ENCODE data around the gene DTHD1. TPM values are rescaled to one million over a fixed set of nuclear protein-coding genes. Genes with fewer than 3 reads are reported as not detected.
A peak's percentile ranks its signal among the peaks of the same experiment; 100 is the strongest.

The DTHD1 gene
- total and polyA plus RNA-seq, 8 donors, result 1.2 TPM; not detected in 7

- WGBS, 5 donors, result 66 to 79% (median 74%) methylated on average over 4 of the region's 4 CpGs
- DNase-seq, result no peak
- intact Hi-C loops (cut with DNase I; ENCODE audit: low total_unique reads), result no loop called here
These were observed 43.8 kb upstream of the DTHD1 start for GRCh38 chr4:36237366-36238313.

DNA sequence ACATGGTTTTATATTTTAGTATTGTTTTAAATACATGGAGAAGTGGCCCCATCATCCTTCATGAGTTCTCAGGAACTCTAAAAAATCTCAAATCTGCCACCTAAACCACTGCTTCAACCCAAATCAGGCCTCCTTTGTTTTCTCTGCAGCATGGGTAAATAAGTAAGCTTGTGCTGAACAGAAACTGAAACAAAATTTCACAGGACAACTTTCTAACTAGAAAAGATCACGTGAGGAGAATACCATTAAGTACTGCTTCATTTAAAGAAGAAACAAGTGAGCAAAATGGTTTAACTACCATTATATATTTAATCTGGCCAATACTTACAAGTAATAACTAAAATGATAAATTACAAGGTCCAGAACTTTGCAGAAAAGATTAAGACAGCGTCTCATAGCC lies 39.6 kb upstream of the DTHD1 start:
- TF ChIP-seq POLR2A (IDR thresholded peaks at IDR 0.05) (no peak), EP300 (IDR thresholded peaks at IDR 0.05) (no peak), POLR2AphosphoS5 (IDR thresholded peaks at IDR 0.05) (no peak)
- TF ChIP-seq, protein P1, sequence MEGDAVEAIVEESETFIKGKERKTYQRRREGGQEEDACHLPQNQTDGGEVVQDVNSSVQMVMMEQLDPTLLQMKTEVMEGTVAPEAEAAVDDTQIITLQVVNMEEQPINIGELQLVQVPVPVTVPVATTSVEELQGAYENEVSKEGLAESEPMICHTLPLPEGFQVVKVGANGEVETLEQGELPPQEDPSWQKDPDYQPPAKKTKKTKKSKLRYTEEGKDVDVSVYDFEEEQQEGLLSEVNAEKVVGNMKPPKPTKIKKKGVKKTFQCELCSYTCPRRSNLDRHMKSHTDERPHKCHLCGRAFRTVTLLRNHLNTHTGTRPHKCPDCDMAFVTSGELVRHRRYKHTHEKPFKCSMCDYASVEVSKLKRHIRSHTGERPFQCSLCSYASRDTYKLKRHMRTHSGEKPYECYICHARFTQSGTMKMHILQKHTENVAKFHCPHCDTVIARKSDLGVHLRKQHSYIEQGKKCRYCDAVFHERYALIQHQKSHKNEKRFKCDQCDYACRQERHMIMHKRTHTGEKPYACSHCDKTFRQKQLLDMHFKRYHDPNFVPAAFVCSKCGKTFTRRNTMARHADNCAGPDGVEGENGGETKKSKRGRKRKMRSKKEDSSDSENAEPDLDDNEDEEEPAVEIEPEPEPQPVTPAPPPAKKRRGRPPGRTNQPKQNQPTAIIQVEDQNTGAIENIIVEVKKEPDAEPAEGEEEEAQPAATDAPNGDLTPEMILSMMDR (IDR thresholded peaks at IDR 0.05), result no peak
- intact Hi-C loops (cut with DNase I; ENCODE audit: low total_unique reads), result no loop called here
- DNase-seq, result peak in 1 of 2 donors; percentile 59
- H3K4me3 ChIP-seq, result peak overlapping the region; percentile 23 to 82 (median 71)
- H3K4me1 ChIP-seq, result peaks cover 4 to 41% (median 24%) of the 10 kb centered on the region in 4 donors
- H3K27ac ChIP-seq, result peak overlapping the region in 4 of 5 donors; percentile 93 to 97 (median 94)
- H3K36me3 ChIP-seq, result peaks cover 0 to 6% (median 0%) of the 10 kb centered on the region in 4 donors
- H3K27me3 ChIP-seq, result peaks cover 0 to 4% (median 0%) of the 10 kb centered on the region in 3 donors
- WGBS, 5 donors, result 9 to 21% (median 18%) methylated on average over 2 of the region's 2 CpGs
- no peaks in the 10 kb centered on the region for H3K9me3 ChIP-seq

More at GRCh38 chr4:36237366-36238313, 43.8 kb upstream of the DTHD1 start:
- Histone ChIP-seq H3K4me1 (peaks cover 4 to 35% (median 14%) of the 10 kb centered on the region in 4 donors), H3K27ac (no peak overlapping the region), H3K27me3 (no peaks in the 10 kb centered on the region), H3K4me3 (no peak overlapping the region), H3K36me3 (peaks cover 0 to 6% (median 0%) of the 10 kb centered on the region in 4 donors), H3K9me3 (no peaks in the 10 kb centered on the region)
- TF ChIP-seq, protein P1 (IDR thresholded peaks at IDR 0.05), result no peak
- TF ChIP-seq EP300 (IDR thresholded peaks at IDR 0.05) (no peak), POLR2AphosphoS5 (IDR thresholded peaks at IDR 0.05) (no peak), POLR2A (IDR thresholded peaks at IDR 0.05) (no peak)

- peak overlapping the region in 4 of 5 donors; percentile 93 to 97 (median 94) for H3K27ac ChIP-seq
- no peaks in the 10 kb centered on the region for H3K36me3 ChIP-seq
- peaks cover 4 to 37% (median 24%) of the 10 kb centered on the region in 4 donors for H3K4me1 ChIP-seq
- H3K4me3 ChIP-seq, result peak overlapping the region; percentile 64 to 82 (median 71)
- peaks cover 0 to 4% (median 0%) of the 10 kb centered on the region in 3 donors for H3K27me3 ChIP-seq
- WGBS, 5 donors, result 11 to 26% (median 19%) methylated on average over 7 of the region's 7 CpGs
- TF ChIP-seq, protein P1 (IDR thresholded peaks at IDR 0.05), result no peak
- TF ChIP-seq POLR2A (IDR thresholded peaks at IDR 0.05), result no peak
- TF ChIP-seq EP300 (IDR thresholded peaks at IDR 0.05), result no peak
- no peak for TF ChIP-seq POLR2AphosphoS5 (IDR thresholded peaks at IDR 0.05)
- DNase-seq, result peak in 1 of 2 donors; percentile 51
- H3K9me3 ChIP-seq, result no peaks in the 10 kb centered on the region
- intact Hi-C loops (cut with DNase I; ENCODE audit: low total_unique reads), result no loop called here
These were observed 38.6 kb upstream of the DTHD1 start for GRCh38 chr4:36242629-36243354.

Data from stomach (tissue), 9 donors.